ENCODE data around the gene TARS2.

Gene TARS2

DNA sequence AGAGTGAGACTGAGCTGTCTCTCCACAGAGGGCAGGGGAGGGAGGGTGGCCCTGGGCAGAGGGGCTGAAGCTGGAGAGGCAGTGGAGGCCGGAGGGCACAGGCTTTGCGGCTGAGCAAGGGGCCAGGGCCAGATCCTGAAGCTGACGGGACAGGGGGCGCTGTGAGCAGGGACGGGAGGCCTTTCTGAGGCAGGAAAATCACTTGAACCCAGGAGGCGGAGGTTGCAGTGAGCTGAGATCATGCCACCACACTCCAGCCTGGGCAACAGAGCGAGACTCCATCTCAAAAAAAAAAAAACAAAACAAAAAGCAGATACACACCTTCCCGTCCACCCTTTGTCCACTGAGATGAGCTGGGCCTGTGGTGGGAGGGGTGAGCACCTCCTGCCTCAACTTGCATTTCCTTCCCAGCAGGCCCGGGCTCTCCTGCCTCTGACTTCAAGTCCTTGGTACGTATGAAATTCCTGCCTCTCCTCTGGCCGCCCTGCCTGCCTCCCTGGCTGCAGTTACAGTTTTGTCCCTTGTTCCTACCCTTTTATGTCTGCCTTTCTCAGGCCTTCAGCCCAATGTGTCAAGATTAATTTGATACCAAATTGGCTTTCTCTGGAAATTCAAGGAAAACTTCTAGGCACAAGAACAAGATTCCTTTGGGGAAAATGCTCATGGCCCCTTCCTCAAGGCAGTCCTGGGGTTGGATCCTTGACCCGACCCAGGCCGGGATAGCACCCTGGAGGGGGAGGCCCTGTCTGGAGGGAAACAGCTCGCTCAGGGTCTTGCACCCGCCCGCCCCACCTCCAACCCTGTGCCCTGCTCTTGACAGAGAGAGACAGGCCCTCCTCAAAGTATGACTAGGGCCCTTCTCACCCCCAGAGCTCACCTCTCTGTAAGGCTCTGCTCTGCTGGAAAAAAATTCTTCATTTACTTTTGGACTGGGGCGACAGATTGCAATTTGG lies 50.8 kb downstream of the TARS2 start:
- peak; percentile 55 for DNase-seq (ENCODE audit: low read depth)

DNA sequence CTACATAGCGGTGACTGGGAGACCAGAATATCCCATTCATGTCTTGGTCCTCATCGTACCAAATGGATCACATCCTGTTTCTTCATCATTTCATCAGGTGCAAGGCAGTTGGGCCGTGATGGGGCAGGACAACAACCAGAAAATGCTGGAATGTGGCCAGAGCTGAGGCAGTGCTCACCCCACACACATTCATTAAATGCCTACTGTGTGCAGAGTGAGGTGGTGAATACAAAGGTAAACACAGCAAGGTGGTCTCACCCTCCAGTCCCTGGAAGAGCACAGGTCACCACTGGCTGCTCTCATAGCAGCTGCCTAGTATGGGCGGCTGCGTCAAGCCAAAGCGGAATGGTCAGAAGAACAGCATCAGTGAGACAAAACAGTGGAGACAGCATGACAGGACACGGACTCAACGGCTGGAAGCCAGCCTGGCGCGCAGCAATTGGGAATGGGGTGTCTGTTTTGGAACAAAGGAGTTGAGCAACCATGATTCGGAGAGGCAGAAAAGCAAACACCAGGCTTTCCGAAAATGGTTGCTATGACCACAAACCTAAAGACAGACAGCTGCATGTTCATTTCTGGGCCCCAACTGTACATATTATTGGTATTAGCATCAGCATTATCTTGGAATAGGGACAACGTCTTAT lies 56.4 kb downstream of the TARS2 start:
- DNase-seq (ENCODE audit: low read depth): no peak

DNA sequence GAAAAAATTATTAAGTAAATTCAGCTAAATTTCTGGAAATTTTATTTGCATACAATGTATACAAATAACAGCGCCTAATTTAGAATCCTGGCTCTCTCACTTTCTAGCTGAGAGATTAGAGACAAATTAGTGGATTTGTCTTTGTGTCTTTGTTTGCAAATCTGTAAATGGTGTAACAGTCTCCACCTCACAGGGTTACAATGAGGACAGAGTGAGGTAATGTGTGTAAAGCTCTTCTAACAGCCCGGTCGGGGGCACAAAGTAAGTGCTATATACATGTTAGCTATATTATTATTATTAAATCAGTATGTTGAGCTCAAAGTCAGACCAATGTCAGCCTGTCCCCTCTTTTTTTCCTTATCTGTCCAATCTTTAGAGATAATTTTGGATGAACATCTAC lies 57.0 kb downstream of the TARS2 start:
- no peak for DNase-seq (ENCODE audit: low read depth)

DNA sequence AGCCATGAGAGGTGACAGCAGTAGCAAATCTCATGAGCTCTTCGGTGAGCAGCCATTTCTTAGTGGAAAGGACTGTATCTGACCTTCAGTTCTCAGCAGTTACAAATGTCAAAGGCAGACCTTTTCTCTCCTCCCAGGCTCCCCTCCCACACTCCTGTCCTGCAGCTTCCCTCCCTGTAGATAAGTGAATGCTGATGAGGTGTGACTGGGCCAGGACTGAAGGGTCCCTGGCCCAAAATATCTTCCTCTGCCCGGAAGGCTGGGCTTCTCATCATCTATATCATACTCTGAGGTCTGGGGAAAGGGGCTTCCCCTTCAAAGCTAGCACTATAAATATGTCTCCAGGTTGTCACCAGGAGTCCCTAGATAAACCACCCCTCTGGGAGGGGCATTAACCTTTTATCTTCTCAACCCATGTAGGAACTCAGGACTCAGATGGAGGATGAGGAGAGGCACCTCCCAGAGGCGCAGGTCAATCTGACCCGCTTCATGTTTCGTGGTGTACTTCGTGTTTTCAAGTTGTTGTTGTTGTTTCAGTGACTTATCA lies 58.3 kb downstream of the TARS2 start:
- no peak for DNase-seq (ENCODE audit: low read depth)

DNA sequence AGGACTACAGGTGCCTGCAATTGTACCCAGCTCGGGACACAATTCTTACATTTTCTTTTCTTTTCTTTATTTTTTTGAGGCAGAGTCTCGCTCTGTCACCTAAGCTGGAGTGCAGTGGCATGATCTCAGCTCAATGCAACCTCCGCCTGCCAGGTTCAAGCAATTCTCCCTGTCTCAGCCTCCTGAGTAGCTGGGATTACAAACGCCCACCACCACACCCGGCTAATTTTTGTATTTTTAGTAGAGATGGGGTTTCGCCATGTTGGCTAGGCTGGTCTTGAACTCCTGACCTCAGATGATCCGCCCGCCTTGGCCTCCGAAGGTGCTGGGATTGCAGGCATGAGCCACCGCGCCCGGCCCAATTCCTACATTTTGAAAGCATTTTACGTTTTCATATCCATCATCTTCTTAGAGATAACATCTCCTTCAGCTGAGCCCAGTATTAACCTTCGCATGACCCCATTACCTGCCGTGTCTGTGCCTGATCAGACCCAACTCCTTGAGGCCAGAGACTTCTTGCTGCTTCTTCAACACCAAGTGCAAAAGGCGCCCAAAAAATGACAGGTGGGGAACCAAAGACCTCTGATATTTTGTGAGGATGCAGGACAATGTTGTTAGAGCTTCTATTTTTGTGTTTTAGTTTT lies 59.2 kb downstream of the TARS2 start:
- DNase-seq (ENCODE audit: low read depth): no peak

DNA sequence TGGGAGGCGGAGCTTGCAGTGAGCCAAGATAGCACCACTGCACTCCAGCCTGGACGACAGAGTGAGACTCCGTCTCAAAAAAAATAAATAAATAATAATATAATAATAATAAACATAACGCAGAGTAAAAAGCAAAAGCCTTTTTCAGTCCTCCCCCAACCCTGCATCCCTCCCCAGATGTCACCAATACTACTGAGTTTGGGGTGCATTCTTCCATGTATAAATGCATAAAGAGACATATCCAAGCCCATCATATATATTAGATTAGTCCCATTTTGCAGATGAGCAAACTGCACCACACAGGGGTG lies 61.1 kb downstream of the TARS2 start:
- no peak for DNase-seq (ENCODE audit: low read depth)

DNA sequence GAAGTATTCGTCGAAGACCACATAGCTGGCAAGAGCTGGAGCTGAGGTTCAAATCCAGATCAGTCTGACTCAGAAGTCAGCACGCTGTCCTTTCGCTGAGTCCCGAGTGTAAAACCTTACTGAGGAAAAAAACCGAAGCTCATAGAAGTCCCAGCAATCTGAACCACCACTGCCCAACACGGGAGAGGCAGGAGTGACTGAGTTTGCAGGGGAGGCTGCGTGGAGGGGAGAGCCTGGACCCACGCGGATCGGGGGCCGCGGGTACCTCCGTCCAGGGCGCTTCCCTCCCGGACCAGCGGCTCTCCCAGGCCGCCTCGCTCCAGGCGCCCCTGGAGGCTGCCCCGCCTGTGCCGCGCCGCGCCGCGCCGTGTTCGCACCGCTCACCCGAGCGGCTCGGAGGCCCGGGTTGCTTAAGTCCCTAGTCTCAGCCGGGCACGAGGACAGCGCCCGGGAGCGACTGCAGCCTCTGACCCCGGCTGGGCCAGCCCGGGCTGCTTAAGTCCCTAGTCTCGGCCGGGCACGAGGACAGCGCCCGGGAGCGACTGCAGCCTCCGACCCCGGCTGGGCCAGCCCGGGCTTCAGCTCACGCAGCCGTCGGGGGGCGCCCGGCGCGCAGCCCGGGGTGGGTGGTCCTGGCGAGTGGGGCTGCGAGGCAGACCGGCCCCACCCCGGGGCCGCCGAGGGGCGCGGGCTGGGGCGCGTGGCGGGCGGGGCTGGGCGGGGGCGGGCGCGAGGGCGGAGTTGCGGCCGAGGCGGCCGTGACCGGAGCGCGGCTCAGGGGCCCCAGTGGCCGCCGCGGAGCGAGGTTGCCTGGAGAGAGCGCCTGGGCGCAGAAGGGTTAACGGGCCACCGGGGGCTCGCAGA lies 61.6 kb downstream of the TARS2 start, which contains the start of gene ADAMTSL4:
ADAMTSL4 (plus strand) TSS at position 777 of the 864 bp plus-strand sequence. CDS start 2,881 bp downstream, outside the sequence.
- DNase-seq (ENCODE audit: low read depth): no peak

DNA sequence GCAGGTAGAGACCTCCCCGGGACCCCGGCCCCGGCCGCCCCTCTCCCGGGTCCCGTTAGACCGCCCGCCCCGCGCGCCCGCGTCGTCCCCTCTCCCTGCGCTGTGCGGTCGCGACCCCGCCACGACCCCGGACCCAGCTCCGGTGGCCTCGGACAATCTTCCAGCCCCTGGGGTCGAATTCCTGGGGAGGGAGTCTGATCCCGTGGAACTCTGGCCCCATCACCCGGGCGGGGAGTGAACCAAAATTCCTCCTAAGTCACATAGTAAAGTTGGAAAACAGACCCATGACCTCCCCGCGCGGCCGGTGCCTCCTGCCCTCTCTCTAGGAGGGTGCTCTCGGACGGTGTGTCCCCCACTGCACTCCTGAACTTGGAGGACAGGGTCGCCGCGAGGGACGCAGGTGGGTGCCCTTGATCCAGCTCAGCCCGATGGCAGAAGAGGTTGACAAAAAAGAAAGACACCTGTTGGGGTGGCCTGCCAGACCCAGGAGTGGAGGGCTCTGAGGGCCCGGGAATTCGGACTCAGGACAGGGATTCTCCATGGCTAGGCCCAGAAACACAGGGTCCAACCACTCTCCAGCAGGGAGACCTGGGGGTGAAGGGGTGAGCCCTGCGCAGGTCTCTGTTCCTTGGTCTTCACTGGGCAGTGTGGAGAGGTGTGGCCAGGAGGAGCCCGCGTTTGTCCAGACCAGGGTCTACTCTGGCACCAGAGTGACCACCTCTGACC lies 62.4 kb downstream of the TARS2 start:
- no peak for DNase-seq (ENCODE audit: low read depth)

DNA sequence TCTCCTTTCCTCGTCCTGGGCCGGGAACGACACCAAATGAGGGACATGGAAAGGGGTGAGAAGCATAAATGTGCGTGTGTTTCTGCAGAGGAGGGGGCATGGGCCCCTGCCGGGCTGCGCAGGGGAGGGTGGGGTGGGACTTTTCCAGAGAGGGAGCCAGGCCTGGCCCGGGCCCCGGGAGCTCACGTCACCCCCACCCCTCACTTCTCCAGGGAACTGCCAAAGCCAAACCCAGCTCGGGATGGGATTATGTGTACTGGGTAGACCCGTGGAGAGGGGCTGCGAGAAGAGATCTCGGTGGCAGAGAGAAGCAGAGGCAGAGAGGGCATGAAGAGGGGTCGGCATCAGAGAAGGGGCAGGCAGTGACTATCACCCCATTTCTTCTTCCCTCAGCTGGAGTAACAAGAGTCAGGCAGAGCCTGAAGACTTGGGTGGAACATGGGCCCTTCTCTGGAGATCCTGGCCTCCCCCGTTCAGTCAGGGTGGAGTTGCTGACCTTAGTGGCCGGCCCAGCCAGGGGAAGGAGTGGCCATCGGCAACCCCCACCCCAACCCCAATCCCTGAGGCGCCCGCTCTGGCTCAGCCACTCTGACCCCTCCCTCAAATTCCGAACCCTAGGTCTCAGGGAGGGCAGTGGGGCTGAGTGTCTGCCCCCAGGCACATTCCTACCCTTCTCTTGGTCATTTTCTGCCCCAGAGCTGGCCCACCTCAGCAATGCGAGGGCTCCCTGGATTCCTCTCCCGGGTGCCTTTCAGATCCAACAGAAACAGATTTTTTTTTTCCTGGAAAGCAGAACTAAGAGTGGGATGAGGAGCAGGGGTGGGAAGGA lies 63.2 kb downstream of the TARS2 start:
- no peak for DNase-seq (ENCODE audit: low read depth)

DNA sequence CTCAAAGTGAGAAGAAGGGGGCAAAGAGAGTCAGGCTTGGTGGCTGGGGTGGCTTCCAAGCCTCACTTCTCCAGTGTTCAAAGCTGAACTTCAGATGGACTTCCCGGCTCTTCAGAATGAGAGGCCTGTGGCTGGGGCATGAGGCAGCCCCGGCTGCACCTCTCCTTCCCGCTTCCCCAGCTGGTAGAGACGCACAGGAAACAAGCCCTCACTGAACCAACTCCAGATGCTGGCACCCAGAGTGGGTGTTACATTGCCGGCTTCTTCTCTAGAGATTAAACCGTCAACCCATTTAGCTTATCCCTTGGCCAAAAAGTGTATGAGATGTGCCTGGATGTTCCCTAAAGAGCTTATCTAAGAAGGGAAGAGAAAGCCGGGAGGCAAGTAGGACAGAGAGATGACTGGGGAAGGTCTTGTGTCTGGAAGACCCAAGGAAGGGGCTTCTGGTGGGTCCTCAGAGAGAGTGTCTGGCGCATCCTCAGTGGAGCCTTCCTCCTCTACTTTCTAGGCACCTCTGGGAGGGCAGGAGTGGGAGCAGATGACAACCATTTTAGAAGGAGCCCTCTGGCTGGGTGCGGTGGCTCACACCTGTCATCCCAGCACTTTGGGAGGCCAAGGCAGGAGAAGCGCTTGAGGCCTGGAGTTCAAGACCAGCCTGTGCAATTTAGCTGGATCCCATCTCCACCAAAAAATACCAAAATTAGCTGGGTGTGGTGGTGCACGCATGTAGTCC lies 64.0 kb downstream of the TARS2 start:
- no peak for DNase-seq (ENCODE audit: low read depth)

DNA sequence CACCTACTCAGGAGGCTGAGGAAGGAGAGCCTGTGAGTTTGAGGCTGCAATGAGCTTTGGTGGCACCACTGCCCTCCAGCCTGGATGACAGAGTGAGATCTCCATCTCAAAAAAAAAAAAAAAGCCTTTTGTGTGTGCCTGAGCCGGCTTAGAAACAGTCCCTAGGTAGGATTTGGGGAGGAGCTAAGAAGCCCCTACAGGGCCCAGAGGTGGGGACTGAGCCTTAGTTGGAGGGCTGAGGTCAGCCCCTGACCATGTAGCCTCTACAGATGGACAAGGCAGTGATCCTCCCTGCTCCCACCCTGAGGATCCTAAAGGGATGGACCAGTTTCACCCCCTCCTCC lies 64.5 kb downstream of the TARS2 start:
- no peak for DNase-seq (ENCODE audit: low read depth)

DNA sequence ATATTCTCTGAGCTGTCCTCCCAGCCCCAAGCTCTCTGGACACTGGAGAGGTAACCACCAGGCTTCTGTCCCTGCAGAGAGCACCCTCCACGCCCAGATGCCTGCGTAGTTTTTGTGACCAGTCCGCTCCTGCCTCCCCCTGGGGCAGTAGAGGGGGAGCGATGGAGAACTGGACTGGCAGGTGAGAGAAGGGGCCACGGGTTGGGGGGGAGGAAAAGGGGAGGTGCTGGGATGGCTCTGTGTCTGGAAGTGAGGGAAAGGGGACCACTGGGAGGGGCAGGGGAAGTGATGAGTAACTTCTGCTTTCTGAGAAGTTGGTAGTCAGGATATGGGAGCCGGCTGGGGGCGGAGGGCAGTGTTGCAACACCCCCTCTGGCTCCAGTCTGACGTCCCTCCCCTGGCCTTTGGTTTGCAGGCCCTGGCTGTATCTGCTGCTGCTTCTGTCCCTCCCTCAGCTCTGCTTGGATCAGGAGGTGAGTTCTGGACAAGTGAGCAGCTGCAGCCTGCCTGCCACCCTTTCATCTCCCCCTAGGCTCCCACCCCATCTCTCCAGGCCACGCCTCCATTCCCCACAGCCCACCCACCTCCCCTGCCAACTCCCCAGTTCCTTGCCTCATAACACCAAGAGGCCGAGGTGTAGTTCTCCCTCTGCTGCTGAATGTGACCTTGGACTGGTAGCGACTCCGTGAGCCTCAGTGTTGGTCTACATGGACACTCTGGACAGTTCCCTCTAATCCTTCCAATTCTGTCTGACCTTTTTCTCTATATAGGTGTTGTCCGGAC lies 65.1 kb downstream of the TARS2 start:
- peak; percentile 94 for DNase-seq (ENCODE audit: low read depth)

DNA sequence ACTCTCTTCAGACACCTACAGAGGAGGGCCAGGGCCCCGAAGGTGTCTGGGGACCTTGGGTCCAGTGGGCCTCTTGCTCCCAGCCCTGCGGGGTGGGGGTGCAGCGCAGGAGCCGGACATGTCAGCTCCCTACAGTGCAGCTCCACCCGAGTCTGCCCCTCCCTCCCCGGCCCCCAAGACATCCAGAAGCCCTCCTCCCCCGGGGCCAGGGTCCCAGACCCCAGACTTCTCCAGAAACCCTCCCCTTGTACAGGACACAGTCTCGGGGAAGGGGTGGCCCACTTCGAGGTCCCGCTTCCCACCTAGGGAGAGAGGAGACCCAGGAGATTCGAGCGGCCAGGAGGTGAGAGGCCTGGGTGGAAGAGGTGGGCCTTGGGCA lies 65.7 kb downstream of the TARS2 start:
- DNase-seq (ENCODE audit: low read depth): no peak

DNA sequence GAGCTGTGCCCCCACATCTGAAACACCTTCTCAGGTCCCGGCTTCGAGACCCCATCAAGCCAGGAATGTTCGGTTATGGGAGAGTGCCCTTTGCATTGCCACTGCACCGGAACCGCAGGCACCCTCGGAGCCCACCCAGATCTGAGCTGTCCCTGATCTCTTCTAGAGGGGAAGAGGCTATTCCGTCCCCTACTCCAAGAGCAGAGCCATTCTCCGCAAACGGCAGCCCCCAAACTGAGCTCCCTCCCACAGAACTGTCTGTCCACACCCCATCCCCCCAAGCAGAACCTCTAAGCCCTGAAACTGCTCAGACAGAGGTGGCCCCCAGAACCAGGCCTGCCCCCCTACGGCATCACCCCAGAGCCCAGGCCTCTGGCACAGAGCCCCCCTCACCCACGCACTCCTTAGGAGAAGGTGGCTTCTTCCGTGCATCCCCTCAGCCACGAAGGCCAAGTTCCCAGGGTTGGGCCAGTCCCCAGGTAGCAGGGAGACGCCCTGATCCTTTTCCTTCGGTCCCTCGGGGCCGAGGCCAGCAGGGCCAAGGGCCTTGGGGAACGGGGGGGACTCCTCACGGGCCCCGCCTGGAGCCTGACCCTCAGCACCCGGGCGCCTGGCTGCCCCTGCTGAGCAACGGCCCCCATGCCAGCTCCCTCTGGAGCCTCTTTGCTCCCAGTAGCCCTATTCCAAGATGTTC lies 66.3 kb downstream of the TARS2 start:
- DNase-seq (ENCODE audit: low read depth): no peak

DNA sequence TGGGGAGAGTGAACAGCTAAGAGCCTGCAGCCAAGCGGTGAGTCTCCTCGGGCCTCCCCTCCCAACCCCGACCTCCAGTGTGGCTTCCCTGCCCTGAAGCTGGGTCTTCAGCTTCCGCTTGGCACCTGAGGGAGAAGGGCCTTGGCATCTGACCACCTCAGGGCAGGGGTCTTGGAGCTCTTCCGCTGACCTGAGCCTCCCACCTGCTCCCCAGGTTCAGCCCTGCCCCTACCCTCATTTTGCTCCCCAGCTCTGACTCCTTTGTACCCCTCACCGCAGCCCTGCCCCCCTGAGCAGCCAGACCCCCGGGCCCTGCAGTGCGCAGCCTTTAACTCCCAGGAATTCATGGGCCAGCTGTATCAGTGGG lies 66.8 kb downstream of the TARS2 start:
- DNase-seq (ENCODE audit: low read depth): no peak

DNA sequence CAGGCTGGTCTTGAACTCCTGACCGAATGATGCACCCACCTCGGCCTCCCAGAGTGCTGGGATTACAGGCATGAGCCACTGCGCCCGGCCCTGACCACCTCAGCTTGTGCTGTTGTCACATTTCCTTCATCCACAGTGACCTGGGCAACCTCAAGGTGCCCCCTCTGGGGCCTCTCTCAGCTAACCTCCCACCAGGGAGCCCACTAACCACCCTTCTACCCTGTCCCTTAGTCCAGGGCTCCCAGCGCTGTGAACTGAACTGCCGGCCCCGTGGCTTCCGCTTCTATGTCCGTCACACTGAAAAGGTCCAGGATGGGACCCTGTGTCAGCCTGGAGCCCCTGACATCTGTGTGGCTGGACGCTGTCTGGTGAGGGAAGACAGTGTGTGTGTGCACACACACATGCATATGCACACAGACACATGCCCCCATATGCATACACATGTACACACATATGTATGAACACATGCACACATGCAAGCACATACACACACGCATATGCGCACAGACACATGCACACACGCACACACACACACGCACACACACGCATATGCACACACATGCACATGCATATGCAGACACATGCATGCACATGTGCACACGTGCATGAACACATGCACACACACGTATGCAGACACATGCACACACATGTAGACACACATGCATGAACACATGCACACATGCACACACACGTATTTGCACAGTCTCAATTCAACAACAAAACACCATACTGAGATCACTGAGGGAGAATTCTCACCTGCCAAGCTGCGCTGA lies 68.2 kb downstream of the TARS2 start:
- no peak for DNase-seq (ENCODE audit: low read depth)
